ENCODE results near the gene DHCR24. TPM values are rescaled to one million over a fixed set of nuclear protein-coding genes. Genes with fewer than 3 reads are reported as not detected.

DHCR24 gene
- total and polyA plus RNA-seq, 2 donors (not counting 3 experiments of a cell fraction or from before 2014, with no cell fraction given): 223 to 239 TPM

- no peaks in the 10 kb centered on the region for H3K36me3 ChIP-seq (ENCODE audit: control insufficient read depth in 2 of 2, extremely low read depth in 1 of 2, insufficient read depth in 2 of 2, low read length in 2 of 2)
- no peak for TF ChIP-seq EZH2 (IDR thresholded peaks at IDR 0.05; ENCODE audit: borderline replicate concordance, low read depth, low read length, severe bottlenecking)
- TF ChIP-seq MYC (IDR thresholded peaks at IDR 0.05; ENCODE audit: low read depth, low read length): no peak
- TF ChIP-seq POLR2A (IDR thresholded peaks at IDR 0.05; ENCODE audit: low read depth, low read length): no peak
- no peak for TF ChIP-seq FOS (IDR thresholded peaks at IDR 0.05; ENCODE audit: borderline replicate concordance, insufficient read depth, low read length)
- TF ChIP-seq, protein P1, sequence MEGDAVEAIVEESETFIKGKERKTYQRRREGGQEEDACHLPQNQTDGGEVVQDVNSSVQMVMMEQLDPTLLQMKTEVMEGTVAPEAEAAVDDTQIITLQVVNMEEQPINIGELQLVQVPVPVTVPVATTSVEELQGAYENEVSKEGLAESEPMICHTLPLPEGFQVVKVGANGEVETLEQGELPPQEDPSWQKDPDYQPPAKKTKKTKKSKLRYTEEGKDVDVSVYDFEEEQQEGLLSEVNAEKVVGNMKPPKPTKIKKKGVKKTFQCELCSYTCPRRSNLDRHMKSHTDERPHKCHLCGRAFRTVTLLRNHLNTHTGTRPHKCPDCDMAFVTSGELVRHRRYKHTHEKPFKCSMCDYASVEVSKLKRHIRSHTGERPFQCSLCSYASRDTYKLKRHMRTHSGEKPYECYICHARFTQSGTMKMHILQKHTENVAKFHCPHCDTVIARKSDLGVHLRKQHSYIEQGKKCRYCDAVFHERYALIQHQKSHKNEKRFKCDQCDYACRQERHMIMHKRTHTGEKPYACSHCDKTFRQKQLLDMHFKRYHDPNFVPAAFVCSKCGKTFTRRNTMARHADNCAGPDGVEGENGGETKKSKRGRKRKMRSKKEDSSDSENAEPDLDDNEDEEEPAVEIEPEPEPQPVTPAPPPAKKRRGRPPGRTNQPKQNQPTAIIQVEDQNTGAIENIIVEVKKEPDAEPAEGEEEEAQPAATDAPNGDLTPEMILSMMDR (IDR thresholded peaks at IDR 0.05; ENCODE audit: extremely low read depth in 1 of 2, insufficient read depth in 1 of 2, low read depth in 1 of 2, low read length in 2 of 2): no peak
- no peak for TF ChIP-seq JUN (IDR thresholded peaks at IDR 0.05; ENCODE audit: borderline replicate concordance, insufficient read depth, insufficient read length, low read depth)
- no peak for TF ChIP-seq GATA2 (IDR thresholded peaks at IDR 0.05; ENCODE audit: insufficient read depth, insufficient read length, low read depth, low read length)
- no peak for TF ChIP-seq POLR2AphosphoS5 (IDR thresholded peaks at IDR 0.05; ENCODE audit: insufficient read depth, low read depth, low read length)
- TF ChIP-seq MAX (IDR thresholded peaks at IDR 0.05; ENCODE audit: insufficient read depth, insufficient read length): no peak
- H3K4me3 ChIP-seq (replicated peaks in 1 of 3; ENCODE audit: insufficient read depth in 1 of 3, low read depth in 1 of 3, low read length in 3 of 3): no peak overlapping the region
- CTCF ChIA-PET: interaction anchor here (0.7 kb wide), 1 partner anchor 9 kb away, joined by 3 read pairs; no protein-coding TSS in a partner anchor
- FAIRE-seq (no peak), DNase-seq (ENCODE audit: low read depth, low spot score) (no peak)
- no peaks in the 10 kb centered on the region for H3K9me3 ChIP-seq (replicated peaks; ENCODE audit: control insufficient read depth, insufficient read depth, low read length)
- POLR2A ChIA-PET: no interaction called here
- no peak overlapping the region for H3K4me2 ChIP-seq (ENCODE audit: insufficient read depth, low read length)
- H4K20me1 ChIP-seq (replicated peaks; ENCODE audit: control insufficient read depth, extremely low read depth, insufficient read depth, low read length): no peaks in the 10 kb centered on the region
- H3K79me2 ChIP-seq (ENCODE audit: control insufficient read depth, insufficient read depth, low read length): no peaks in the 10 kb centered on the region
- H3K27me3 ChIP-seq (ENCODE audit: control insufficient read depth in 2 of 2, insufficient read depth in 2 of 2, low read length in 2 of 2): peaks cover 12 to 15% of the 10 kb centered on the region in 2 experiments
- intact Hi-C loops (cut with micrococcal nuclease): no loop called here
- no peaks in the 10 kb centered on the region for H3K9me1 ChIP-seq (replicated peaks; ENCODE audit: control insufficient read depth, extremely low read depth, insufficient read depth, low read length)
- no TSS peak for BruUV-seq (replicated peaks)
- no peak overlapping the region for H3K9ac ChIP-seq (replicated peaks; ENCODE audit: extremely low read depth, insufficient read depth, low read length)
- no peaks in the 10 kb centered on the region for H3K4me1 ChIP-seq (ENCODE audit: control insufficient read depth, extremely low read depth, insufficient read depth, low read length)
- dilution Hi-C loops (cut with MboI; ENCODE audit: extremely low pct_ligation_motif_present, low sequenced_read_pairs): no loop called here
- no peak overlapping the region for H2AFZ ChIP-seq (ENCODE audit: low read depth, low read length)
- H3K27ac ChIP-seq (ENCODE audit: insufficient read depth, low read depth, low read length): no peak overlapping the region
Observed at GRCh38 chr1:54835970-54836369, 51.0 kb downstream of the DHCR24 start.

Data from endothelial cell of umbilical vein (primary cell).